HepG2 (cell line): ENCODE data around the gene IMP3. TPM values are rescaled to one million over a fixed set of nuclear protein-coding genes. Genes with fewer than 3 reads are reported as not detected.
A peak's percentile ranks its signal among the peaks of the same experiment; 100 is the strongest.

Source experiments
- ATF4 ChIP-seq, 2 experiments: fragments of 450-650 bp in 1 of 2; sonication (generic) in 1 of 2; formaldehyde crosslinking; IDR thresholded peaks; 2 replicates each; pipeline versions ENCODE4 v1.5.0 to v1.8.0; 2020 to 2022; ENCODE audit warnings: mild to moderate bottlenecking in 1 of 2, missing genetic modification reagents in 1 of 2
- ATF6 ChIP-seq: sonication (generic); formaldehyde crosslinking; conservative IDR thresholded peaks from 2 replicates; pipeline ENCODE4 v1.4.0; 2020; ENCODE audit warnings: missing genetic modification reagents
- BATF2 ChIP-seq: sonication (generic); formaldehyde crosslinking; IDR thresholded peaks from 2 replicates; pipeline ENCODE4 v1.8.0; 2022; ENCODE audit warnings: mild to moderate bottlenecking, missing genetic modification reagents, moderate library complexity
- DRAP1 ChIP-seq: IDR thresholded peaks from 2 replicates; pipeline ENCODE4 v1.6.1; 2016; ENCODE audit warnings: missing genetic modification reagents, missing compliant biosample characterization
- FOXO4 ChIP-seq: sonication (generic); formaldehyde crosslinking; conservative IDR thresholded peaks from 2 replicates; pipeline ENCODE4 v1.8.1; 2023; ENCODE audit warnings: missing genetic modification reagents
- HOXD1 ChIP-seq: sonication (generic); formaldehyde crosslinking; IDR thresholded peaks from 2 replicates; pipeline ENCODE4 v1.5.0; 2020; ENCODE audit warnings: missing genetic modification reagents
- KAT8 ChIP-seq: IDR thresholded peaks from 2 replicates; pipeline ENCODE4 v1.6.1; 2016; ENCODE audit warnings: missing genetic modification reagents, missing compliant biosample characterization
- MTA1 ChIP-seq: sonication (generic); formaldehyde crosslinking; IDR thresholded peaks from 2 replicates; pipeline ENCODE4 v1.4.0; 2020; ENCODE audit warnings: missing genetic modification reagents, mild to moderate bottlenecking, borderline replicate concordance
- MYC ChIP-seq: sonication (generic); formaldehyde crosslinking; IDR thresholded peaks from 2 replicates; pipeline ENCODE4 v1.9.0; 2021; ENCODE audit warnings: missing genetic modification reagents, borderline replicate concordance
- PATZ1 ChIP-seq: sonication (generic); formaldehyde crosslinking; IDR thresholded peaks from 2 replicates; pipeline ENCODE4 v1.4.0; 2020; ENCODE audit warnings: missing genetic modification reagents
- PRPF4 ChIP-seq: fragments of 200-400 bp; formaldehyde crosslinking; IDR thresholded peaks from 2 replicates; pipeline ENCODE4 v1.6.1; 2016; ENCODE audit warnings: low read length, low read depth; ENCODE audit not compliant: poor library complexity, severe bottlenecking
- RFXAP ChIP-seq: sonication (generic); formaldehyde crosslinking; IDR thresholded peaks from 2 replicates; pipeline ENCODE4 v1.4.0; 2020; ENCODE audit warnings: missing genetic modification reagents, borderline replicate concordance
- SOX6 ChIP-seq, 2 experiments: fragments of 450-650 bp in 1 of 2; sonication (generic) in 1 of 2; formaldehyde crosslinking in 1 of 2; IDR thresholded peaks; 2 replicates each; pipeline versions ENCODE4 v1.4.0 to v1.6.1; 2017 to 2020; ENCODE audit warnings: antibody characterized with exemption in 1 of 2, mild to moderate bottlenecking in 1 of 2, missing genetic modification reagents in 1 of 2
- ZBTB7A ChIP-seq: sonication (generic); formaldehyde crosslinking; IDR thresholded peaks from 2 replicates; pipeline ENCODE4 v1.8.0; 2022; ENCODE audit warnings: mild to moderate bottlenecking, missing genetic modification reagents
- ZFP36L2 ChIP-seq: sonication (generic); formaldehyde crosslinking; IDR thresholded peaks from 2 replicates; pipeline ENCODE4 v1.4.0; 2020; ENCODE audit warnings: missing genetic modification reagents
- ZNF235 ChIP-seq: sonication (generic); formaldehyde crosslinking; IDR thresholded peaks from 2 replicates; pipeline ENCODE4 v1.8.1; 2023; ENCODE audit warnings: mild to moderate bottlenecking, missing genetic modification reagents, borderline replicate concordance
- ZSCAN21 ChIP-seq: sonication (generic); formaldehyde crosslinking; IDR thresholded peaks from 2 replicates; pipeline ENCODE4 v1.8.0; 2022; ENCODE audit warnings: mild to moderate bottlenecking, missing genetic modification reagents, moderate library complexity, borderline replicate concordance
- polyA plus RNA-seq, 8 experiments: library from polyadenylated mRNA; depleted of rRNA in 3 of 8; stranded (reverse) in 7 of 8; unstranded in 1 of 8; fragments of >200 nt; fragmentation: Illumina TruSeq in 4 of 8; extraction: Trizol in 4 of 8; gene quantifications; 2 replicates each; pipeline versions ENCODE4 v1.2.1 to v1.2.3, GENCODE V29; 2011 to 2016; ENCODE audit warnings: low read depth in 4 of 8, missing spikeins in 1 of 8, mixed read lengths in 1 of 8; ENCODE audit not compliant: insufficient read depth in 1 of 8
- total RNA-seq, 5 experiments: library from RNA; depleted of rRNA; stranded (reverse); fragments of >200 nt; fragmentation: Illumina TruSeq; extraction: Trizol; gene quantifications; 2 replicates each; pipeline ENCODE4 v1.2.3, GENCODE V29; 2016; ENCODE audit warnings: low read depth in 1 of 5

IMP3 gene
- total and polyA plus RNA-seq, 2 of the 13 experiments (the other 11 are each of a cell fraction or from before 2014, with no cell fraction given): 38.3 to 143 TPM

GRCh38 chr15:75639709-75640482 lies at the start of gene IMP3 (continued):
- TF ChIP-seq PRPF4 (no peak), HOXD1 (CRISPR knock-in tag) (peak; percentile 93), ZNF235 (CRISPR knock-in tag) (no peak), ZSCAN21 (CRISPR knock-in tag) (peak; percentile 59; the same call in 1 of the 2 replicates), BATF2 (peak; percentile 50; the same call in 1 of the 2 replicates), ATF6 (CRISPR knock-in tag) (no peak), DRAP1 (CRISPR knock-in tag) (peak; percentile 94), ZFP36L2 (CRISPR knock-in tag) (no peak; the same call in 1 of the 2 replicates), SOX6 (IDR thresholded peaks at IDR 0.05) (no peak), SOX6 (CRISPR knock-in tag; IDR thresholded peaks at IDR 0.05) (no peak), MTA1 (CRISPR knock-in tag) (peak; percentile 88; the same call in 1 of the 2 replicates), MYC (CRISPR knock-in tag) (peak; percentile 97), ZBTB7A (CRISPR knock-in tag) (peak; percentile 70), FOXO4 (CRISPR knock-in tag) (no peak), KAT8 (CRISPR knock-in tag) (peak; percentile 91; the same call in 1 of the 2 replicates), RFXAP (CRISPR knock-in tag) (peak; percentile 86), ATF4 (CRISPR knock-in tag; IDR thresholded peaks at IDR 0.05) (no peak), PATZ1 (CRISPR knock-in tag) (peak; percentile 43)
